Esophagus squamous epithelium (tissue), 5 donors: ENCODE measurements around the gene PLCB1. TPM values are rescaled to one million over a fixed set of nuclear protein-coding genes. Genes with fewer than 3 reads are reported as not detected.

Source experiments
- DNase-seq: peaks from one replicate; lab custom pipeline; 2025; lab: John Stamatoyannopoulos, UW
- H3K27ac ChIP-seq, 4 donors: fragments of 200-600 bp; sonication (generic); one replicate each; pipeline ENCODE4 v1.5.1; 2016 to 2019; ENCODE audit warnings: mild to moderate bottlenecking in 1 of 4
- H3K27me3 ChIP-seq, 4 donors: fragments of 200-600 bp; sonication (generic); 1 replicate in 3 of 4; 2 replicates in 1 of 4; pipeline versions ENCODE4 v1.5.1 to v1.6.0; 2017 to 2021; ENCODE audit warnings: antibody characterized with exemption in 1 of 4
- H3K36me3 ChIP-seq, 3 donors: fragments of 200-600 bp; sonication (generic); one replicate each; pipeline ENCODE4 v1.5.1; 2016 to 2019
- H3K4me1 ChIP-seq, 3 donors: fragments of 200-600 bp; sonication (generic); one replicate each; pipeline ENCODE4 v1.5.1; 2017 to 2019
- H3K4me3 ChIP-seq, 4 donors: fragments of 200-600 bp; sonication (generic); 1 replicate in 3 of 4; 2 replicates in 1 of 4; pipeline ENCODE4 v1.5.1; 2016 to 2019; ENCODE audit warnings: mild to moderate bottlenecking in 2 of 4, moderate library complexity in 1 of 4
- H3K9me3 ChIP-seq, 3 donors: fragments of 200-600 bp; sonication (generic); one replicate each; pipeline ENCODE4 v1.5.1; 2016 to 2019
- CTCF ChIP-seq, 6 experiments: fragments of 450-650 bp in 4 of 6; fragments of 200-600 bp in 2 of 6; sonication (generic) in 2 of 6; IDR thresholded peaks; one replicate each; pipeline ENCODE4 v1.5.1; 2016 to 2019; ENCODE audit warnings: antibody characterized with exemption in 6 of 6, mild to moderate bottlenecking in 4 of 6, moderate library complexity in 4 of 6
- POLR2A ChIP-seq, 4 donors: fragments of 450-650 bp; IDR thresholded peaks; one replicate each; pipeline ENCODE4 v1.6.1; 2017; ENCODE audit warnings: antibody characterized with exemption in 4 of 4, mild to moderate bottlenecking in 4 of 4, moderate library complexity in 3 of 4
- WGBS, 2 donors: methylation state at CpG; one replicate each; pipeline ENCODE4 v1.1.5; 2018; 5-methylcytosine and 5-hydroxymethylcytosine counted together
- intact Hi-C: fragments of 100-400 bp; cut with DNase I; formaldehyde crosslinking; loops from one replicate; pipeline ENCODE4 v1.15.0; 2022
- total RNA-seq, 4 donors: library from RNA; depleted of rRNA; stranded (reverse); fragments of >200 nt; gene quantifications; one replicate each; pipeline ENCODE4 v1.1.0, GENCODE V29; 2016
- donor health status: DM: yes; HTN: yes; CAD: no.

Gene PLCB1
- total RNA-seq, 4 donors from 2014 or later, result 1.9 to 20.4 (median 5.0) TPM

GRCh38 chr20:8749101-8749500, 617.0 kb downstream of the PLCB1 start:
- no peak for DNase-seq
- H3K4me1 ChIP-seq, result no peaks in the 10 kb centered on the region
- H3K27me3 ChIP-seq, result no peaks in the 10 kb centered on the region
- TF ChIP-seq POLR2A (IDR thresholded peaks at IDR 0.05), result no peak
- no peak for TF ChIP-seq CTCF (IDR thresholded peaks at IDR 0.05)
- 52 to 61% methylated on average over 8 of the region's 8 CpGs for WGBS, 2 donors
- no peak overlapping the region for H3K27ac ChIP-seq
- H3K9me3 ChIP-seq, result no peaks in the 10 kb centered on the region
- H3K36me3 ChIP-seq, result no peaks in the 10 kb centered on the region
- H3K4me3 ChIP-seq, result no peak overlapping the region
- intact Hi-C loops, result no loop called here

- Histone ChIP-seq H3K27me3 (no peaks in the 10 kb centered on the region), H3K4me3 (no peak overlapping the region), H3K36me3 (no peaks in the 10 kb centered on the region), H3K27ac (no peak overlapping the region), H3K4me1 (no peaks in the 10 kb centered on the region), H3K9me3 (no peaks in the 10 kb centered on the region)
- no peak for DNase-seq
- WGBS, 2 donors, result 76 to 89% methylated on average over 1 of the region's 1 CpG
- TF ChIP-seq CTCF (IDR thresholded peaks at IDR 0.05), result no peak
- no peak for TF ChIP-seq POLR2A (IDR thresholded peaks at IDR 0.05)
- intact Hi-C loops, result no loop called here
Observed at GRCh38 chr20:8749986-8750385, 617.9 kb downstream of the PLCB1 start.

GRCh38 chr20:8755340-8756118, 623.5 kb downstream of the PLCB1 start:
- Histone ChIP-seq H3K27ac (no peak overlapping the region), H3K27me3 (no peaks in the 10 kb centered on the region), H3K36me3 (no peaks in the 10 kb centered on the region), H3K4me1 (peaks cover 0 to 10% (median 0%) of the 10 kb centered on the region in 3 donors), H3K4me3 (no peak overlapping the region), H3K9me3 (no peaks in the 10 kb centered on the region)
- TF ChIP-seq CTCF (IDR thresholded peaks at IDR 0.05) (no peak), POLR2A (IDR thresholded peaks at IDR 0.05) (no peak)
- intact Hi-C loops, result no loop called here
- WGBS, 2 donors, result 72 to 75% methylated on average over 3 of the region's 3 CpGs
- no peak for DNase-seq

GRCh38 chr20:8756410-8756809, 624.3 kb downstream of the PLCB1 start:
- 61 to 74% methylated on average over 2 of the region's 2 CpGs for WGBS, 2 donors
- peak overlapping the region in 2 of 4 donors; percentile 30 to 55 for H3K27ac ChIP-seq

More at GRCh38 chr20:8756410-8756809, 624.3 kb downstream of the PLCB1 start:
- Histone ChIP-seq H3K4me3 (no peak overlapping the region), H3K27me3 (no peaks in the 10 kb centered on the region), H3K36me3 (no peaks in the 10 kb centered on the region), H3K9me3 (no peaks in the 10 kb centered on the region), H3K4me1 (peaks cover 0 to 10% (median 0%) of the 10 kb centered on the region in 3 donors)
- intact Hi-C loops, result no loop called here
- no peak for TF ChIP-seq CTCF (IDR thresholded peaks at IDR 0.05)
- no peak for TF ChIP-seq POLR2A (IDR thresholded peaks at IDR 0.05)
- DNase-seq, result no peak
